GM18499 (cell line): ENCODE results near the gene HTRA1.

Experiments
- ATAC-seq: cut with Tn5 transposase; IDR thresholded peaks from one replicate; pipeline ENCODE4 v1.9.1; 2021; ENCODE audit warnings: moderate number of reproducible peaks; ENCODE audit not compliant: insufficient read depth, unreplicated experiment

HTRA1 gene

GRCh38 chr10:122454071-122454470 lies 7.3 kb upstream of the HTRA1 start:
- no peak for ATAC-seq

- ATAC-seq = no peak
Measured at GRCh38 chr10:122454603-122455080, 6.7 kb upstream of the HTRA1 start, which contains the start of gene ARMS2. TSS of gene ARMS2 (plus strand) at chr10:122454653. CDS start at chr10:122454728, 75 bp downstream.

- ATAC-seq = no peak
Measured at GRCh38 chr10:122455376-122456079, 5.8 kb upstream of the HTRA1 start.

DNA sequence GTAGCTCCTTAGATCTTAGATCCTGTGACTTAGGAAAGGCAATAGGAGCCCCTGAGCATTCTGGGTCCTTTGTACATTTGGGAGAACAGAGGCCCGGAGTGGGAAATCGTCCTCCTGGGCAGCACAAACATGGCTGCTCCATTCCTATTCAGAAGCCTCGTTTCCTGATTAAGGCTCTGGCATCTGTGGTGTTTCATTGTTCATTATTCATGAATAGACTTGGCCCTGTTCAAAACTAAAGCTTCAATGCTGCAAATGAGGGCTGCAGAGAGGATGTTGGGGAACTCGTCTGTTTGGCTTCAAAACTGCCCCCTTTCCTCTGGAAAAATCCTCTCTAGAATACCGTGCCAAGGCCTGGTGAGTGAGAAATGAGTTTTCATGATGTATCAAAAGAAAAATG lies 3.4 kb upstream of the HTRA1 start:
- ATAC-seq = no peak

DNA sequence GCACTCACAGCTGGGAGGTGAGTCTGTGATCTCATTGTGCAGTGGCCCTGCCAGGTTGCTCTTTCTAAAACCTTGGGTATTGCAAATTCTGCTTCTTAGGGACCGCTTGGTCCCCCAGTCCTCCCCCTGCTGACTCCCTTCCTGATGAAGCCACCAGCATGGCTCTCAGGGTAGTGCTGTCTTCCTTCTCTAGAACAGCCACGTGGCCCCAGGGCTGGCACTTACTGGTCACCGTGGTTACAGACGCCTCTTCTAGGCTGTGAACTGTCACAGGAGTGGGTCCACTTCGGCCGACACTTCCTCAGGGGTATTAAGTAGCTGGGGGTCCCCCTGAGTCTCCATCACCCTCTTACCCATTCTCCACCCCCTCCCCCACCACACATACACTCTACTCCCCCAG lies 2.7 kb upstream of the HTRA1 start:
- ATAC-seq = no peak

- no peak for ATAC-seq
Measured at GRCh38 chr10:122459561-122460273, 1.6 kb upstream of the HTRA1 start.

DNA sequence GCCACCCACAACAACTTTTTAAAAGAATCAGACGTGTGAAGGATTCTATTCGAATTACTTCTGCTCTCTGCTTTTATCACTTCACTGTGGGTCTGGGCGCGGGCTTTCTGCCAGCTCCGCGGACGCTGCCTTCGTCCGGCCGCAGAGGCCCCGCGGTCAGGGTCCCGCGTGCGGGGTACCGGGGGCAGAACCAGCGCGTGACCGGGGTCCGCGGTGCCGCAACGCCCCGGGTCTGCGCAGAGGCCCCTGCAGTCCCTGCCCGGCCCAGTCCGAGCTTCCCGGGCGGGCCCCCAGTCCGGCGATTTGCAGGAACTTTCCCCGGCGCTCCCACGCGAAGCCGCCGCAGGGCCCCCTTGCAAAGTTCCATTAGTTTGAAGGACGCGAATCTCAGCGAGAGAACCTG lies 461 bp upstream of the HTRA1 start:
- ATAC-seq = no peak

- no peak for ATAC-seq
Measured at GRCh38 chr10:122461729-122462532, 578 bp downstream of the HTRA1 start.

GRCh38 chr10:122462533-122463465 lies 1.4 kb downstream of the HTRA1 start:
- ATAC-seq = no peak

DNA sequence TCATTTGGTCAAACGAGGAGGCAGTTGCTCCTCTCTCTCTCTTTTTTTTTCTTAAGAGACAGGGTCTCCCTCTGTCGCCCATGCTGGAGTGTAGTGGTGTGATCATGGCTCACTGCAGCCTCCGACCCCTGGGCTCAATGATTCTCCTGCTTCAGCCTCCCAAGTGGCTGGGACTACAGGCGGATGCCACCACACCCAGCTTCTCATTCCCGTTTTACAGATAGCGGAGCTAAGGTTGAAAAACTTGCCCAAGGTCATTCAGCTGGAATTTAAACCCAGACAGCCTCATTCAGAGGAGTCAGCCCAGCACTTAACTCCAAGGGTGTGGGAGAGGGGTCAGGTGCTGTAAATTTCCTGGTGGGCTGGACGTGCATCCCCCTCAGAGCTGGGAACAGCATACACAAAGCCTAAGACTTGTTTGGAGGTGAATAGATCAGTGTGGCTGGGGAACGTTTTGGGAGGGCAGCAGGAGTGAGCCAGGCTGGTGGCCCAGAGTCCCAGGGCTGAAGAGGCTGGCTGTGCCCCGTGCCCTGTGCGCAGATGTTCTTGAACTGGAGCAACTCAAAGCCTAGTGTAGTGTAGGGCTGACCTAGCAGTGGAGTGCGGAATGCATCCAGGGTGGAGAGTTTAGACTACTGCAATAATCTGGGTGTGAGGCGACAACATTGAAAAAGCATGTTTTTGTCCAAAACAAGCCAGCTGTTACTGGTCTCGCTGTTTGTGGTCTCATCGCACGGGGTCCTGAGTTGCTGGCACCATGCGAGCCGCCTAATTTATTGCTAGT lies 2.3 kb downstream of the HTRA1 start:
- ATAC-seq = no peak

DNA sequence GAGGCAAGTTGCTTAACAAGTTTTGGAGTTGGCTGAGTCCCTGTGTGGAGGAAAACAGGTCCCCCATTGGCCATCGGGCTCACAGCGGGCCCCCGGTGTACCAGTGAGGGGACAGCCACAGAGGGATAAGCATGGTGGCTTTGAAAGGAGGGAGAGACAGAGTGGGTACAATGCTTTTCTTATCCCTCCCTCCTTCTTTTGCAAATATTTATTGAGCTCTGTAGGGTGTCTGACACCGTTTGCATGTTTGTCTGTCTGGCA lies 2.8 kb downstream of the HTRA1 start:
- ATAC-seq = no peak

- ATAC-seq = no peak
Measured at GRCh38 chr10:122464586-122464985, 3.2 kb downstream of the HTRA1 start.

GRCh38 chr10:122465401-122466040 lies 4.2 kb downstream of the HTRA1 start:
- no peak for ATAC-seq

GRCh38 chr10:122466951-122467381 lies 5.6 kb downstream of the HTRA1 start:
- no peak for ATAC-seq

GRCh38 chr10:122467701-122468100 lies 6.3 kb downstream of the HTRA1 start:
- no peak for ATAC-seq

DNA sequence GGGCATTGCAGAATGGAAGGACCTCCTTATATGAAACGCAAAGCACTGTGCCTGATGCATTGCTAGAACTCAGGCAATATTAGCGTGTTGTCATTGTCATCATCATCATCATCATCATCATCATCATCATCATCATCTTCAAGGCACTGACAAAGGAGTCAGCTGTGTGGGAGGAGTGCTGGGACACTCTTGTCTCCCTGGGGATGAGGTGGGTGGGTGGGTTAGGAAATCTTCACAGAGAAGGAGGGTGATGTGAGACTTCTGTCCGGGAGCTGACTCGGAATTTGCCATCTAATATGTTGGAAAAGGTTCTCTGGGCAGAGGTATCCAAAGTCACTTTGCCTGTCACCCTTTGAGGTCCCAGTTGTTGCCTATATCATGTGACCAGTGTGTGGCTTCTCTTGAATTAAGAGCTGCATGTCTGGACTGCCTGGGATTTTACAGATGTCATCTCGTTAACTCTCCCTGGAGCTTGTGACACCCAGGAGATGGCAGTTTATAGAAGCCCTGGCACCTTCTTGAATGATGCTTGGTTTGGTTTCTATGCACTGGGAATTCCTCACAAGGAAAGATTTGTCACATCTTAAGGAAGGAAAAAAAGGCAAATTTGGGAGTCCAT lies 7.1 kb downstream of the HTRA1 start:
- no peak for ATAC-seq

- ATAC-seq = no peak
Measured at GRCh38 chr10:122468926-122469781, 7.8 kb downstream of the HTRA1 start.

- ATAC-seq = no peak
Measured at GRCh38 chr10:122469848-122470247, 8.5 kb downstream of the HTRA1 start.
